RKO (cell line): Measurements from ENCODE around the gene C2orf80.
"Not testable (repeated sequence)": the region's sequence is repeated elsewhere in the genome, so short reads cannot be mapped to it uniquely, and the experiment has no call there.

ENCODE experiments used
- DNase-seq: peaks from one replicate; pipeline ENCODE4 v3.0.0-alpha.2; 2016; ENCODE audit warnings: low spot score

C2orf80 gene

GRCh38 chr2:208179028-208179609 is 10.7 kb downstream of the C2orf80 start:
- no peak for DNase-seq

GRCh38 chr2:208175840-208176153 is 14.0 kb downstream of the C2orf80 start:
- no peak for DNase-seq

GRCh38 chr2:208175069-208175839 is 14.6 kb downstream of the C2orf80 start:
- DNase-seq = peak; percentile 87

GRCh38 chr2:208174144-208174543 is 15.7 kb downstream of the C2orf80 start:
- DNase-seq = no peak

- DNase-seq = no peak
Observed at GRCh38 chr2:208172125-208172524, 17.7 kb downstream of the C2orf80 start.

GRCh38 chr2:208164951-208165755 is 24.7 kb downstream of the C2orf80 start:
- DNase-seq = no peak

GRCh38 chr2:208163489-208163888 is 26.3 kb downstream of the C2orf80 start, which contains the start of gene CRYGA:
CRYGA (minus strand) TSS chr2:208163589; CDS start chr2:208163556, 33 bp downstream.
- DNase-seq = no peak

GRCh38 chr2:208156439-208156838 is 33.4 kb downstream of the C2orf80 start:
- no peak for DNase-seq

GRCh38 chr2:208153156-208153555 is 36.7 kb downstream of the C2orf80 start:
- no peak for DNase-seq

- no peak for DNase-seq
Observed at GRCh38 chr2:208150956-208151355, 38.9 kb downstream of the C2orf80 start.

- no peak for DNase-seq
Observed at GRCh38 chr2:208150094-208150493, 39.7 kb downstream of the C2orf80 start.

- DNase-seq = no peak
Observed at GRCh38 chr2:208148803-208149202, 41.0 kb downstream of the C2orf80 start.

- DNase-seq = no peak
Observed at GRCh38 chr2:208147759-208148158, 42.1 kb downstream of the C2orf80 start.

GRCh38 chr2:208147008-208147407 is 42.8 kb downstream of the C2orf80 start:
- DNase-seq = no peak

- DNase-seq = no peak
Observed at GRCh38 chr2:208146006-208146405, 43.8 kb downstream of the C2orf80 start, which contains the start of gene CRYGB. CRYGB (minus strand) TSS chr2:208146158; CDS start chr2:208146120, 38 bp downstream.

GRCh38 chr2:208142925-208143799 is 46.7 kb downstream of the C2orf80 start:
- no peak for DNase-seq

GRCh38 chr2:208142240-208142924 is 47.4 kb downstream of the C2orf80 start:
- no peak for DNase-seq

GRCh38 chr2:208139447-208139846 is 50.4 kb downstream of the C2orf80 start:
- no peak for DNase-seq

GRCh38 chr2:208138334-208138733 is 51.5 kb downstream of the C2orf80 start:
- DNase-seq = not testable (repeated sequence)

- no peak for DNase-seq
Observed at GRCh38 chr2:208136716-208137094, 53.1 kb downstream of the C2orf80 start.
